Endothelial cell of umbilical vein (primary cell): Measurements from ENCODE around the gene RPS28. TPM values are rescaled to one million over a fixed set of nuclear protein-coding genes. Genes with fewer than 3 reads are reported as not detected.

Experiments
- BruUV-seq: library from RNA; stranded (reverse); fragments of 400-500 nt; replicated peaks from 2 replicates; lab custom pipeline; 2021; lab: Mats Ljungman, UMichigan
- CTCF ChIA-PET: fragments of 300-600, 350-600 bp; sonication (Branson Sonifier 250); formaldehyde crosslinking; loops from one replicate; lab custom pipeline; 2021; ENCODE audit warnings: antibody characterized with exemption, inconsistent platforms; lab: Charles Lee
- POLR2A ChIA-PET: fragments of 300-600, 350-600 bp; sonication (Branson Sonifier 250); formaldehyde crosslinking; loops from one replicate; lab custom pipeline; 2021; ENCODE audit warnings: antibody characterized with exemption, inconsistent platforms; lab: Charles Lee
- DNase-seq: peaks from one replicate; pipeline ENCODE4 v3.0.0-alpha.2; 2011; ENCODE audit warnings: low read depth, low spot score
- FAIRE-seq: peaks from 2 replicates; lab custom pipeline; 2011; peaks lifted over from hg19 to GRCh38; lab: Jason Lieb, UNC
- H2AFZ ChIP-seq: 2 replicates; pipeline ENCODE4 v1.6.0; 2012; ENCODE audit warnings: low read depth, low read length, control low read depth, inconsistent platforms
- H3K27ac ChIP-seq: 2 replicates; pipeline ENCODE4 v1.5.1; 2011; ENCODE audit warnings: low read depth, mild to moderate bottlenecking, control low read depth, low read length, moderate library complexity; ENCODE audit not compliant: insufficient read depth
- H3K27me3 ChIP-seq, 2 experiments: 2 replicates each; pipeline versions ENCODE4 v1.6.0 to v1.6.1; 2011; ENCODE audit warnings: low read length in 2 of 2, mixed read lengths in 1 of 2; ENCODE audit not compliant: control insufficient read depth in 2 of 2, insufficient read depth in 2 of 2
- H3K36me3 ChIP-seq, 2 experiments: 2 replicates in 1 of 2; 3 replicates in 1 of 2; pipeline ENCODE4 v1.5.1; 2011; ENCODE audit warnings: low read length in 2 of 2, mild to moderate bottlenecking in 1 of 2, moderate library complexity in 1 of 2; ENCODE audit not compliant: control insufficient read depth in 2 of 2, insufficient read depth in 2 of 2; ENCODE audit errors: extremely low read depth in 1 of 2
- H3K4me1 ChIP-seq: 3 replicates; pipeline ENCODE4 v1.5.1; 2011; ENCODE audit warnings: mild to moderate bottlenecking, low read length; ENCODE audit not compliant: control insufficient read depth, insufficient read depth; ENCODE audit errors: extremely low read depth
- H3K4me2 ChIP-seq: 2 replicates; pipeline ENCODE4 v1.6.1; 2011; ENCODE audit warnings: low read length, control low read depth, mixed read lengths; ENCODE audit not compliant: insufficient read depth
- H3K4me3 ChIP-seq, 3 experiments: fragments of 200-600 bp in 1 of 3; sonication (generic), shearing (Covaris generic) in 1 of 3; replicated peaks in 1 of 3; 2 replicates each; pipeline ENCODE4 v1.5.1; 2011 to 2016; ENCODE audit warnings: control low read depth in 3 of 3, low read length in 3 of 3, mild to moderate bottlenecking in 2 of 3, inconsistent platforms in 1 of 3, low read depth in 1 of 3, moderate library complexity in 1 of 3; ENCODE audit not compliant: insufficient read depth in 1 of 3
- H3K79me2 ChIP-seq: 2 replicates; pipeline ENCODE4 v1.6.0; 2012; ENCODE audit warnings: low read length, inconsistent platforms; ENCODE audit not compliant: control insufficient read depth, insufficient read depth
- H3K9ac ChIP-seq: replicated peaks from 2 replicates; pipeline ENCODE3; 2011; ENCODE audit warnings: low read length, control low read depth; ENCODE audit not compliant: insufficient read depth; ENCODE audit errors: extremely low read depth
- H3K9me1 ChIP-seq: replicated peaks from 3 replicates; pipeline ENCODE4 v1.6.0; 2011; ENCODE audit warnings: mild to moderate bottlenecking, low read length; ENCODE audit not compliant: control insufficient read depth, insufficient read depth; ENCODE audit errors: extremely low read depth
- H3K9me3 ChIP-seq: replicated peaks from 2 replicates; pipeline ENCODE4 v1.5.1; 2012; ENCODE audit warnings: low read length, inconsistent platforms; ENCODE audit not compliant: control insufficient read depth, insufficient read depth
- H4K20me1 ChIP-seq: replicated peaks from 2 replicates; pipeline ENCODE3; 2011; ENCODE audit warnings: mild to moderate bottlenecking, low read length; ENCODE audit not compliant: control insufficient read depth, insufficient read depth; ENCODE audit errors: extremely low read depth
- EZH2 ChIP-seq: IDR thresholded peaks from 2 replicates; pipeline ENCODE4 v1.6.1; 2012; ENCODE audit warnings: borderline replicate concordance, low read depth, mild to moderate bottlenecking, moderate library complexity, low read length, inconsistent platforms; ENCODE audit not compliant: severe bottlenecking
- FOS ChIP-seq: IDR thresholded peaks from 2 replicates; pipeline ENCODE4 v1.6.1; 2011; ENCODE audit warnings: mild to moderate bottlenecking, low read length, moderate library complexity, borderline replicate concordance; ENCODE audit not compliant: insufficient read depth
- GATA2 ChIP-seq: IDR thresholded peaks from 2 replicates; pipeline ENCODE4 v1.7.0; 2011; ENCODE audit warnings: low read depth, mild to moderate bottlenecking, moderate library complexity, mixed read lengths, low read length; ENCODE audit not compliant: insufficient read length, insufficient read depth
- JUN ChIP-seq: IDR thresholded peaks from 2 replicates; pipeline ENCODE4 v1.6.1; 2011; ENCODE audit warnings: borderline replicate concordance, low read depth; ENCODE audit not compliant: insufficient read length, insufficient read depth
- MYC ChIP-seq: IDR thresholded peaks from one replicate; pipeline ENCODE4 v1.6.1; 2011; ENCODE audit warnings: mild to moderate bottlenecking, low read depth, low read length
- POLR2A ChIP-seq: IDR thresholded peaks from 2 replicates; pipeline ENCODE4 v1.6.1; 2012; ENCODE audit warnings: low read depth, mild to moderate bottlenecking, control low read depth, low read length
- POLR2AphosphoS5 ChIP-seq: IDR thresholded peaks from 2 replicates; pipeline ENCODE4 v1.6.1; 2012; ENCODE audit warnings: low read depth, mild to moderate bottlenecking, control low read depth, low read length, moderate library complexity; ENCODE audit not compliant: insufficient read depth
- dilution Hi-C: fragments of 300-500 bp; cut with MboI; formaldehyde crosslinking; loops from one replicate; pipeline ENCODE4 v1.15.0; 2019; ENCODE audit warnings: low sequenced_read_pairs; ENCODE audit not compliant: extremely low pct_ligation_motif_present
- intact Hi-C: fragments of 100-400 bp; cut with micrococcal nuclease; formaldehyde crosslinking; loops from one replicate; pipeline ENCODE4 v1.10.0; 2022
- polyA plus RNA-seq, 4 experiments: library from polyadenylated mRNA; depleted of rRNA in 3 of 4; stranded (reverse) in 3 of 4; unstranded in 1 of 4; fragments of >200 nt; gene quantifications; 2 replicates each; pipeline versions ENCODE4 v1.2.1 to v1.2.3, GENCODE V29; 2011 to 2012; ENCODE audit warnings: missing spikeins in 1 of 4
- total RNA-seq: library from RNA; stranded (reverse); gene quantifications from 2 replicates; pipeline ENCODE4 v1.2.3, GENCODE V29; 2021
- TF ChIP-seq, protein P1 (sequence below), 2 donors: IDR thresholded peaks; 1 replicate in 1 of 2; 2 replicates in 1 of 2; pipeline ENCODE4 v1.5.1; 2011; ENCODE audit warnings: low read length in 2 of 2, mild to moderate bottlenecking in 2 of 2, moderate library complexity in 2 of 2, control low read depth in 1 of 2, inconsistent platforms in 1 of 2, low read depth in 1 of 2; ENCODE audit not compliant: insufficient read depth in 1 of 2; ENCODE audit errors: extremely low read depth in 1 of 2
- TF ChIP-seq, protein P2 (sequence below): IDR thresholded peaks from 2 replicates; pipeline ENCODE4 v1.6.1; 2011; ENCODE audit not compliant: insufficient read depth, insufficient read length

Gene RPS28
- total and polyA plus RNA-seq, 2 donors (not counting 3 experiments of a cell fraction or from before 2014, with no cell fraction given), result 865 to 1,664 TPM

DNA sequence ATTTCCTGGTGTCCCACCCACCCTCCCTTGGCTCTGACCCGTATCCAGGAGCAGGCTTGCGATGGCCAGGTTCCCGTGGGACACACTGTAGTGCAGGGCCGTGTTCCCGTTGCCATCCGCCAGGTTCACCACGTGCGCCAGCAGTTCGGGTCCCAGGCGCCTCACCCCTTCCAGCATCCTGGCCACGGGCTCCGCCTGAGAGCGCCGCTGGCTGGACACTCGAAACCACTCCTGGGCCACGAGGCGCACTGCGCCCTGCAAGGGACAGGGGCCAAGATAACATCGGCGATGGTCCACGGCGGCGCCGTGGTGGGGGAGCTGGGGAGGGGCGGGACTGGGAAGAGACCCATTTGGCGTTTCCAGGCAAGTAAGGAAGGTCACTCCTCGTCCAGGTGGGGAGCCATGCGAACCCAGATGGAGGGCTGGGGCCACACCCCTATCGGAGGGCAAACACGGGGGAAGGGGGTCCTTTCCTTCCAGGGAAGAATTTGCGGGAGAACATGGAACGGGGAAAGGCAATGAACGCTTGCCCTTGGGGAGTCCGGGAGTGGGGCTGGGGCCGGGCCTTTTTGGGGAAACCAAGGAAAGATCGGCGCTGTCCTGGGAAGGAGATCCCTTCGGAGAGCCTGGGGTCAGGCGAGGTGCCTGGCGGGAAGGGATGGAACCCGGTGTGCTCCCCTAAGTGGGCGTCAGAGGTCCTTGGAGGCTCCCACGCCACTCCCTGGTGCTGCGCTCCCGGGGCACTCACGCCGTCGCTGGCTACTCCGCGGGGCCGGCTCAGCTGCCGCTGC, 11.9 kb downstream of the RPS28 start:
- dilution Hi-C loops, result no loop called here
- DNase-seq, result no peak
- no peak overlapping the region for H2AFZ ChIP-seq
- H3K36me3 ChIP-seq, result peaks cover 3 to 22% of the 10 kb centered on the region in 2 experiments
- no peaks in the 10 kb centered on the region for H3K27me3 ChIP-seq
- FAIRE-seq, result no peak
- no peak overlapping the region for H3K27ac ChIP-seq
- H3K9ac ChIP-seq, result no peak overlapping the region
- H3K79me2 ChIP-seq, result no peaks in the 10 kb centered on the region
- H4K20me1 ChIP-seq, result no peaks in the 10 kb centered on the region
- peaks cover 5% of the 10 kb centered on the region for H3K4me1 ChIP-seq
- TF ChIP-seq FOS (no peak), JUN (no peak), EZH2 (no peak), POLR2A (no peak), POLR2AphosphoS5 (no peak), MYC (no peak), GATA2 (no peak)
- TF ChIP-seq, protein P1, sequence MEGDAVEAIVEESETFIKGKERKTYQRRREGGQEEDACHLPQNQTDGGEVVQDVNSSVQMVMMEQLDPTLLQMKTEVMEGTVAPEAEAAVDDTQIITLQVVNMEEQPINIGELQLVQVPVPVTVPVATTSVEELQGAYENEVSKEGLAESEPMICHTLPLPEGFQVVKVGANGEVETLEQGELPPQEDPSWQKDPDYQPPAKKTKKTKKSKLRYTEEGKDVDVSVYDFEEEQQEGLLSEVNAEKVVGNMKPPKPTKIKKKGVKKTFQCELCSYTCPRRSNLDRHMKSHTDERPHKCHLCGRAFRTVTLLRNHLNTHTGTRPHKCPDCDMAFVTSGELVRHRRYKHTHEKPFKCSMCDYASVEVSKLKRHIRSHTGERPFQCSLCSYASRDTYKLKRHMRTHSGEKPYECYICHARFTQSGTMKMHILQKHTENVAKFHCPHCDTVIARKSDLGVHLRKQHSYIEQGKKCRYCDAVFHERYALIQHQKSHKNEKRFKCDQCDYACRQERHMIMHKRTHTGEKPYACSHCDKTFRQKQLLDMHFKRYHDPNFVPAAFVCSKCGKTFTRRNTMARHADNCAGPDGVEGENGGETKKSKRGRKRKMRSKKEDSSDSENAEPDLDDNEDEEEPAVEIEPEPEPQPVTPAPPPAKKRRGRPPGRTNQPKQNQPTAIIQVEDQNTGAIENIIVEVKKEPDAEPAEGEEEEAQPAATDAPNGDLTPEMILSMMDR (IDR thresholded peaks at IDR 0.05; ENCODE audit: extremely low read depth in 1 of 2, insufficient read depth in 1 of 2, low read depth in 1 of 2, low read length in 2 of 2), result no peak
- TF ChIP-seq, protein P2, sequence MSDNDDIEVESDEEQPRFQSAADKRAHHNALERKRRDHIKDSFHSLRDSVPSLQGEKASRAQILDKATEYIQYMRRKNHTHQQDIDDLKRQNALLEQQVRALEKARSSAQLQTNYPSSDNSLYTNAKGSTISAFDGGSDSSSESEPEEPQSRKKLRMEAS, result no peak
- no peak overlapping the region for H3K4me3 ChIP-seq
- H3K9me3 ChIP-seq, result no peaks in the 10 kb centered on the region
- CTCF ChIA-PET, result no interaction called here
- no TSS peak for BruUV-seq
- POLR2A ChIA-PET, result no interaction called here
- no peak overlapping the region for H3K4me2 ChIP-seq
- no peaks in the 10 kb centered on the region for H3K9me1 ChIP-seq
- intact Hi-C loops, result no loop called here
